ENCODE measurements around the gene GNA15. TPM values are rescaled to one million over a fixed set of nuclear protein-coding genes. Genes with fewer than 3 reads are reported as not detected.

Gene GNA15
- total and polyA plus RNA-seq, 2 of the 8 experiments (the other 6 are each of a cell fraction or from before 2014, with no cell fraction given), result 0.26 to 0.45 TPM

DNA sequence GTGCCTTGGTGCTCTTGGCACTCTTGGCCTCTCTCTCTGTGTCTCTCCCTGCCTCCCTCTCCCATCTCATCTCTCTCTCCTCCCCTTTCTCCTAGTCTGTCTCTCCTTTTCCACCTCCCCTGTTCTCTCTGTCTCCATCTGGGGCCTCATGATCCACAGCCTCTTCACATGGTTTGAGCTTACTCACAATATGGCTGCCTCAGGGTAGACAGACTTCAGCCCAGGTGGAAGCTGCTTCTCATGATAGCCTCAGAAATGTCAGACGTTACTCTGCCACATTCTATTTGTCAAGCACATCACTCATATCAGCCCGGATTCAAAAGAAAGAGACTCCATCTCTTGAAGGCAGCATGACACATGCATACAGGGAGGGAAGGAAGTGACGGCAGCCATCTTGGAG lies 24.4 kb downstream of the GNA15 start:
- Histone ChIP-seq H2BK12ac (ENCODE audit: low read depth, low read length) (peak overlapping the region; percentile 21; the same call in 1 of the 2 replicates), H2BK120ac (replicated peaks; ENCODE audit: low read depth, low read length) (no peak overlapping the region), H2BK20ac (ENCODE audit: low read length) (no peak overlapping the region), H3K4me3 (ENCODE audit: extremely low read depth in 1 of 4, insufficient read depth in 2 of 4, low read depth in 3 of 4, low read length in 4 of 4) (no peak overlapping the region), H4K5ac (ENCODE audit: insufficient read length, low read depth, low read length) (no peak overlapping the region), H4K91ac (replicated peaks; ENCODE audit: insufficient read length, low read length) (no peak overlapping the region), H2AFZ (ENCODE audit: low read length) (no peak overlapping the region), H3K4ac (replicated peaks; ENCODE audit: insufficient read length, low read depth, low read length) (no peak overlapping the region), H3K79me2 (ENCODE audit: control insufficient read depth in 1 of 2, insufficient read depth in 2 of 2, low read length in 2 of 2) (no peaks in the 10 kb centered on the region), H2BK15ac (ENCODE audit: low read length) (peak overlapping the region; percentile 1; the same call in 1 of the 2 replicates), H3K14ac (ENCODE audit: insufficient read length) (no peak overlapping the region), H3K79me1 (ENCODE audit: low read depth, low read length) (no peaks in the 10 kb centered on the region; the same call in 1 of the 2 replicates), H3K36me3 (ENCODE audit: control insufficient read depth in 2 of 4, insufficient read depth in 4 of 4, low read length in 3 of 4) (no peaks in the 10 kb centered on the region; a peak in 1 of 8 replicates), H3K27ac (ENCODE audit: low read depth, low read length) (no peak overlapping the region), H3K18ac (ENCODE audit: extremely low read depth, low read length) (no peak overlapping the region; the same call in 1 of the 2 replicates), H2BK5ac (ENCODE audit: low read depth, low read length) (no peak overlapping the region), H3K27me3 (replicated peaks in 1 of 4; ENCODE audit: control insufficient read depth in 3 of 4, extremely low read depth in 1 of 4, insufficient read depth in 3 of 4, low read length in 3 of 4) (peaks cover 0 to 5% (median 2%) of the 10 kb centered on the region in 4 experiments; a peak in 3 of 7 replicates), H3K4me1 (replicated peaks in 1 of 4; ENCODE audit: control insufficient read depth in 3 of 4, insufficient read depth in 4 of 4, low read length in 3 of 4) (peaks cover 0 to 6% (median 2%) of the 10 kb centered on the region in 4 experiments; a peak in 3 of 7 replicates), H3K23ac (ENCODE audit: insufficient read length) (no peak overlapping the region), H3K56ac (replicated peaks; ENCODE audit: insufficient read length, low read depth, low read length) (no peak overlapping the region), H2AK5ac (ENCODE audit: low read depth, low read length) (peak overlapping the region; percentile 0; the same call in 1 of the 2 replicates), H3K9me3 (ENCODE audit: insufficient read depth in 2 of 2, low read depth in 1 of 2, low read length in 1 of 2) (no peaks in the 10 kb centered on the region), H3K23me2 (ENCODE audit: low read depth, low read length) (no peaks in the 10 kb centered on the region), H3K4me2 (ENCODE audit: insufficient read depth in 1 of 2, low read depth in 2 of 2, low read length in 2 of 2) (no peak overlapping the region), H4K8ac (ENCODE audit: extremely low read depth, insufficient read depth, low read length) (no peak overlapping the region), H4K20me1 (replicated peaks in 1 of 2; ENCODE audit: control insufficient read depth in 1 of 2, insufficient read depth in 2 of 2, low read length in 2 of 2) (peaks cover 0 to 4% of the 10 kb centered on the region in 2 experiments), H3K9ac (replicated peaks in 1 of 4; ENCODE audit: extremely low read depth in 1 of 4, low read depth in 3 of 4, low read length in 3 of 4) (no peak overlapping the region)
- no peak for FAIRE-seq
- CTCF ChIA-PET (ENCODE audit: partially characterized antibody), result interaction anchor here (0.9 to 11.1 kb wide), 14 partner anchors 9 to 202 kb away, joined by 3 to 162 read pairs (median 4); no protein-coding TSS in a partner anchor
- no peak for DNase-seq (ENCODE audit: low read depth in 1 of 2, low spot score in 2 of 2)
- POLR2A ChIA-PET (ENCODE audit: partially characterized antibody), result interaction anchor here (0.9 to 1.2 kb wide), 2 partner anchors 9 to 15 kb away, joined by 3 to 4 read pairs; no protein-coding TSS in a partner anchor
- WGBS, 2 experiments (ENCODE audit: extremely low coverage in 1 of 2, insufficient coverage in 1 of 2, insufficient read length in 1 of 2, insufficient replicate concordance in 2 of 2, low coverage in 1 of 2, low lambda C conversion rate in 2 of 2, missing lambda C conversion rate in 1 of 2), result 73% methylated on average over 3 of the region's 3 CpGs; no CpG with 5 or more reads in 1 of the 2 experiments
- TF ChIP-seq YY1 (IDR thresholded peaks at IDR 0.05; ENCODE audit: low read depth, low read length), result no peak; the same call in 1 of the 2 replicates
